ENCODE measurements around the gene PHB1.
"Not testable (repeated sequence)": the region's sequence is repeated elsewhere in the genome, so short reads cannot be mapped to it uniquely, and the experiment has no call there.

The PHB1 gene

DNA sequence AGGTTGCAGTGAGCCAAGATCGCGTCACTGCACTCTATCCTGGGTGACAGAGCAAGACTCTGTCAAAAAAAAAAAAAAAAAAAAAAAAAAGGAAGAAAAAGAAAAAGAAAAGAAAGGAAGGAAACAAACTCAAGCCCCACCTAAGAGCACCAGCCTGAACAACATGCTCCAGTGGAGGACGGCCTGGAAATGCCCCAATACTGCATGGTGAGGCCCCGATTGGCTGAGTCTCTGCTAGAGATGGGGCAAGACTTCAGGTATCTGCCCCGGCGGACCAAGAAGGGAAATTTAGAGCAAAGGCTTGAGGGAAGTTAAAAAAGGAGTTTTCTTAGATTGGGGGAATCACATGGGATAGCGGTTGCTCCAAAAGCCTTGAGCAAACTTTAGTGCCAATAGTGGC, 42.3 kb downstream of the PHB1 start:
- no peak for DNase-seq

GRCh38 chr17:49370971-49371834, 43.5 kb downstream of the PHB1 start:
- no peak for DNase-seq

DNA sequence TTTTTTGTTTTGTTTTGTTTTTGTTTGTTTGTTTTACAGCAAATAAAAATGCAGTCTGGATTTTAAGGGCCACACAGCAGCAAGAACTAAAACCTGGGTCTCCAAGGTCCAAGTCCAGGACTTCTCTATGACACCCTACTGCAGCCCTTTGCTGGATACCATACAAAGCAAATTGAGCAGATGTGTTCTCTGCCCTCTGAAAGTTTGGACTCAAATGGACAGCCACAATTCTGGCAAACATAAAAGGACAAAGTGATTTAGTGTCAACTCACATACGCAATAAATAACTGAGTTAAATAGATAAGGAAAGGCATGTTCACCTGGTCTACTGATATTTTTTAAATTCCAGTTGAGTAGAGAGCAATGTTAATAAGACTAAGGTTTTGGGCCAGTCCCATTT, 44.9 kb downstream of the PHB1 start:
- DNase-seq: no peak

DNA sequence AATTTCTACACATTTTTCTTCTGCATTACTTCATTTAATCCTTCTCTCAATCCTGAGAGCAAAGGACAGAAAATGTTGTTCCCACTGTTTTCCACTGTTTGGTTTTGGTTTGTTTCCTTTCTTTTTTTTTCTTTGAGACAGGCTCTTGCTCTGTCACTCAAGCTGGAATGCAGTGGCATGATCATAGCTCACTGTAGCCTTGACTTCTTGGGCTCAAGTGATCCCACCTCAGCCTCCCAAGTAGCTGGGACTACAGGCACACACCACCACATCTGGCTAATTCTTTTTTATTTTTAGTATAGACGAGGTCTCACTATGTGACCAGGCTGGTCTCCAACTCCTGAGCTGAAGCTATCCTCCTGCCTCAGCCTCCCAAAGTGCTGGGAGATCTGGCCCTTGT, 45.6 kb downstream of the PHB1 start:
- no peak for DNase-seq

- no peak for DNase-seq
Measured at GRCh38 chr17:49365667-49366066, 49.0 kb downstream of the PHB1 start.

DNA sequence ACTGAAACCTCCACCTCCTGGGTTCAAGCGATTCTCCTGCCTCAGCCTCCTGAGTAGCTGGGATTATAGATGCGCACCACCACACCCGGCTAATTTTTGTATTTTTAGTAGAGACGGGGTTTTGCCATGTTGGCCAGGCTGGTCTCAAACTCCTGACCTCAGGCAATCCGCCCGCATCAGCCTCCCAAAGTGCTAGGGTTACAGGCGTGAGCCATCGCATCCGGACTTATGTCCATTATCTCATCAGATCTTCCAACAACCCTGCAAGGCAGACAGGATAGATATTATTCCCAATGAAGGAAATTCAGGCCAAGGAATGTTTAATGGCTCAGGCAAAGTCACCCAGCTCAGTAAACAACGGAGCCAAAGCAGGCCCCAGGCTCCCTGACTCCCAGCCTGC, 49.6 kb downstream of the PHB1 start:
- DNase-seq: not testable (repeated sequence)

DNA sequence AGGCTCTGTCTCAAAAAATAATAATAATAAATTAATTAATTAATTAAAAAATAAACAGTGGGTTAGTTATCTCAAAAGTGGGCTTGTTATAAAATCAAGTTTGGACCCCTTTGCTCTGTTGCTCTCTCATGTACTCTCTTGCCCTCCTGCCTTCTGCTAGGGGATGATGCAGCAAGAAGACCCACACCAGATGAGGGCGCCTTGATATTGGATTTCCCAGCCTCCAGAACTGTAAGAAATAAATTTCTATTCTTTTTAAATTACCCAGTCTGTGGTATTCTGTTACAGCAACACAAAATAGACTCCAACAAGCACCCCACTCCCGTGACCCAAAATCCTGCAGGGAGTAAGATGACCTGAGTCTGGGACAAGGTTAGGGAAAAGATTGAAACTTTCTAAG, 50.6 kb downstream of the PHB1 start:
- DNase-seq: no peak

DNA sequence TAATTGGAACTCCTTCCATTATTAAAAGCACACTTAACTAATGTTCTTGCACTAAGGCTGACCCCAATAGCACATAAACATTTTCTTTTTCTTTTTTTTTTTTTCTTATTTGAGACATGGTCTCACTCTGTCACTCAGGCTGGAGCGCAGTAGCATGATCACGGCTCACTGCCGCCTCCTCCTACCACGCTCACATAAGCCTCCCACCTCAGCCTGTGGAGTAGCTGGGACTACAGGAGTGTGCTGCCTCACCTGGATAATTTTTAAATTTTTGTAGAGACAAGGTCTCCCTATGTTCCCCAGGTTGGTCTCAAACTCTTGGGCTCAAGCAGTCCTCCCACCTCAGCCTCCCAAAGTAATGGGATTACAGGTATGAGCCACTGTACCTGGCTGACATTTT, 51.4 kb downstream of the PHB1 start:
- no peak for DNase-seq

DNA sequence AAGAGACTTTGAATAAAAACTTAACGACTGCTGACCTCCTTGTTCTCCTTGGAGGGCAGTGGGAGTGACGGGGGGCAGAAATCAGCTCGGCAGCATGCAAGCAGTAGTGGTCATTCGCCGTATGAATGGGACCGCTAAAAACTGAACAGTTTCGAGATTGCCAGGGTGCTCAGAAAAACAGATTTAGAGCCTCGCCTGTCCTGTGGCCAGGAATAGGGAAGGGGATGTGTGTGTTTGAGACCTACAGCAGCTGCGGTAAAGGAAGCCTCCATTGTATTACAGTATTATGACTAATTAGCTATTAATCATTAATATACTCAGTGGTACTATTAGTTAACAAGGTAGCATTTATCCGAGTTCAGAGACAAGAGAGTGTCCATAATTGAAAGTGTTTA, 52.0 kb downstream of the PHB1 start:
- DNase-seq: no peak

DNA sequence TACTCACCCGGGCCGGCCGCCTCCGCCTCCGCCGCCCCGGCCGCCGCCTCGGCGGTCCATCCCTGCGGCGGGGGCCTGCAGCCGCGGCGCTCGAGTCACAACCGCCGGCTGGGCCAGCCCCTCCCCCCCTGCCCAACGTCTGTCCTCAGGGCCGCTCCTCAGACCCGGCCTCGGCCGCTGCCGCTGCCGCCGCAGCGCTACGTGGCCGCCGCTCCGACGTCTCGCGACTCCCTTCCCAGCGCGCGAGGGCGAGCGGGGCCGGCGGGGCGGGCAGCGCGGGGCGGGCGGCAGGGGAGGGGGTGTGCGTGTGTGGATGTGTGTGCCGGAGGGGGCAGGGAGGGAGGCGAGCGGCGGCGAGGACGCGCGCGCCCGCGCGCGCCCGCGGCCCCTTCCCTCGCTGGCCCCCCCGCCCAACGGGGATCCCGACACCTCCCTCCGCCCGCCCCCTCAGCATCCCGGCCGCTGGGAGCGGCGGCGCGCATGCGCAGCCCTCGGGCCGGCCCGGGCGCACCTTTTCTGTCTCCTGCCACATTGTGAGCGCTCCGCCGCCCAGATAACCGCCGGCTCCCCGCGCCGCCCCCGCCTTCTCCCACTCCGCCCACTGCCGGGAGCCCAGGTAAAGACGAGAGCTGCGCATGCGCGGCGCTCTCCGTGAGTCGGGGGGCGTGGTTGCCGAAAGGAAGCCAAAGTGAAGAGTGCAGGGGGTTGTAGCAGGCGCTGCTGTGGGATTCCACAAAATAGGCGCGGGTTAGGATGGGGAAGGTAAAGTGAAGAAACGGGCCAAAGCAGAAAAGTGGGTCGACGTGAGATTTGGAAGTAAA, 52.6 kb downstream of the PHB1 start, which contains the start of gene ZNF652:
ZNF652 (minus strand) TSS at position 349 of the 821 bp plus-strand sequence. CDS start 44,525 bp downstream, outside the sequence.
- peak; percentile 89 for DNase-seq

DNA sequence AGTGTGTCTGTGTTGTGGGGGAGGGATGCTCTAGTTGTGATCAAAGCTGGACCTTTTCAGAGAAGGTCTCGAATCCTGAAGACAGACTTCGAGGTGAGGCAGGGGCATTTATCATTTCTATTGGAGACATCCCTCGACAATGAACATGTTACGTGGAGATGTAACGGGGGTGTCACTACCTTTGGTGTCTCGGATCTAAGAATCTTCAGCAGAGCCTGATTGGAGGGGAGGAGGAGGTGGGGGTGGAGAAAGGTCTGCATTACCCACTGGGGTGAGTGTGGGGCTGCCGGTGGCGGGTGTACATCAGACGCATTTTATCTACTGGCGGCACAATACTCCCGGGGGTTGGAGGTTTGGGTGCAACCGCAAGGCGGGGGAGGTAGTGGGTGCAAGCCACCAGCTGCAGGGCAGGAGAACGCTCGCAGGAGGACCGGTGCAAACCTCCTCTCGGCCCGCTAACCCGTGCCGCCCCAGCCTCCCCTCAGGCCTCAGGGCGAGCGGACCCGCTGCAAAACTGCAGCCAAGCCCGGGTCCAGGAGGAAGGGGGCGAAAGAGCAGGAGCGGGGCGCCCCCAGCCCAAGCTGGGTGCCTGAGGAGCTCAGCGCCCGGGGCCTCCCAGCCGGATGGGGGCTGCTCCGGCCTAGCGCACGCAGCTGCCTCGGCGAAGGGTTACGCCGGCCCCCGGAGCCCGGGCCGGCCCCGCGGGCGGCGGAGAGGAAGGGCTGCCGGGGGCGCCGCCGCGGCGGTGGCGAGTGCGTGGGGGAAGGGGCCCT, 53.4 kb downstream of the PHB1 start:
- peak; percentile 62 for DNase-seq

GRCh38 chr17:49360796-49361128, 53.9 kb downstream of the PHB1 start:
- DNase-seq: no peak

DNA sequence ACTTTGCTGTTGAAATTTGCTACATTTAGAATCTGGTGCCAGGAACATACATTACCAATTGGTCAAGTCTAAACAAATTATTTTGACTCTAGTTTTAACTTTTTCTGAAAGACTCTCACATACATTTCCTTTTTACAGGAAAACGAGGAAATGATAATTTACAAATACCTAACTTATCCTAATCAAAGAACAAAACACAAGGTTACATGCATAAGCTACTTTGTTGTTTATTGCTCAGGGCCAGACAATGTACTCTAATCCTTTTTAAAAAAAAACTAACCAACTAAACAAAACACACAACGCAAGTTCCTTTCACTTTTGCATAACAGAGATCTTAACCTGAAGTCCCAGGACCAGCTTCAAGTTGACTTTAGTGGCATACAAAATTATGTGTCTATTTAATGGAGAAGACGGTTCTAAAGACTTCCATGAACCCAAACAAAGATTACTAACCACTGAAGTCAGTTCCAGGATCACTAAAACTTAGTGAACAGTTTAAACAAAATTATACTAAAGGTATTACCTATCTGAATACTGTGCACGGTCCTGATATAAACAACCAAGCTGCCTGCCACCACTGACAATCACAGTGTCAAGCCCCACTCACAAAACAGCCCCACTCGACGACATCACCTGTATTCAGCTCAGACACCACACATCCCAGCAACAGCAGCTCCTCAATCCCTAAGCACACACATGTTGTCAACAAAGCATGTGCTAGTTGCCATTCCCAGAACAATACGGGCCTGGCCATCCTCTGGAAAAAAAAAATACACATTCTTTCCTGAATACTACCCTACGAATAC, 54.5 kb downstream of the PHB1 start:
- no peak for DNase-seq

GRCh38 chr17:49358641-49359247, 55.9 kb downstream of the PHB1 start:
- DNase-seq: no peak

DNA sequence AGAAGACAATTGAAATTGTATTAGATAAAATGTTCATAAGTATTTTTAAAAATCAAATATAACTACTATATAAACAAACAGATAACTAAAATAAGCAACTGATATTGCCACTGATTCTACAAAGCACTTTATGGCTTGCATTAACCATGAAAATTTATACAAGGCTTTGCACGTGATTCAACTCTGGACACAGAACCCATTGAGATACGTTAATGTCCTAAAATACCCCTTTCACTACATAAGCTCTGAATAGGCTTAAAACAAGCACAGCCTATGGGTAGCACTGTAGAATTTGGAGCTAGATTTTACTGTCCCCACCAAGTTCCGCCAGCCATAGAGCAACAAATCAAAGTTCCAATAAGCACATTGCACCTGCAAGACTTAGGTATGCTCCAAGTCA, 57.2 kb downstream of the PHB1 start:
- DNase-seq: no peak

DNA sequence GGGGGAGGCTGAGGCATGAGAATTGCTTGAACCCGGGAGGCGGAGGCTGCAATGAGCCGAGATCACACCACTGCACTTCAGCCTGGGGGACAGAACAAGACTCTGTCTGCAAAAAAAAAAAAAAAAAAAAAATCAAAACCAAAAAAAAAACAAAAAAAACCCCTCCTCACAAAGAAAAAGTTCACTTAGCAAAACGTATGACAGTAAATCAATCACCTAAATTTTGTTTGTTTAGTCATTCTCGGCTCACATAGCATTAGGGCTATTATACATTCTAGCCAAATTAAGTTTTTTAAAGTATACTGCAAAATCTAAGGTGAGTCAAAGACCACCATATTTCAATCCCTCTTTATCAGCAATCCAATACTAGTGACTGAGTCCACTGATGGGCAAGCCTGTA, 58.4 kb downstream of the PHB1 start:
- DNase-seq: no peak
